Gastroesophageal sphincter (tissue), 4 donors: ENCODE data around the gene MAPKBP1. TPM values are rescaled to one million over a fixed set of nuclear protein-coding genes. Genes with fewer than 3 reads are reported as not detected.

Experiments
- ATAC-seq: fragments of 150-250 bp; one replicate; pipeline ENCODE4 v1.9.1; 2016; ENCODE audit warnings: mild to moderate bottlenecking, moderate library complexity
- H3K27ac ChIP-seq, 4 donors: fragments of 200-600 bp; sonication (generic) in 3 of 4; 1 replicate in 3 of 4; 2 replicates in 1 of 4; pipeline ENCODE4 v1.5.1; 2016 to 2019
- H3K27me3 ChIP-seq: fragments of 200-600 bp; sonication (generic); one replicate; pipeline ENCODE4 v1.5.1; 2019
- H3K36me3 ChIP-seq, 2 donors: fragments of 200-600 bp; sonication (generic); one replicate each; pipeline ENCODE4 v1.5.1; 2019; ENCODE audit warnings: control low read depth in 1 of 2
- H3K4me1 ChIP-seq, 3 donors: fragments of 200-600 bp; sonication (generic); 1 replicate in 2 of 3; 2 replicates in 1 of 3; pipeline ENCODE4 v1.5.1; 2016 to 2019; ENCODE audit warnings: control low read depth in 2 of 3
- H3K4me3 ChIP-seq, 2 donors: fragments of 200-600 bp; sonication (generic); one replicate each; pipeline ENCODE4 v1.5.1; 2019; ENCODE audit warnings: mild to moderate bottlenecking in 1 of 2, moderate library complexity in 1 of 2
- H3K9me3 ChIP-seq, 3 donors: fragments of 200-600 bp; sonication (generic); one replicate each; pipeline ENCODE4 v1.5.1; 2017 to 2019; ENCODE audit warnings: control low read depth in 2 of 3
- EP300 ChIP-seq: sonication (generic); formaldehyde crosslinking; IDR thresholded peaks from one replicate; pipeline ENCODE4 v1.6.1; 2017; ENCODE audit warnings: antibody characterized with exemption, mild to moderate bottlenecking
- POLR2A ChIP-seq, 2 donors: fragments of 450-650 bp; IDR thresholded peaks; one replicate each; pipeline ENCODE4 v1.6.1; 2017; ENCODE audit warnings: antibody characterized with exemption in 2 of 2, mild to moderate bottlenecking in 2 of 2, moderate library complexity in 1 of 2
- POLR2AphosphoS5 ChIP-seq: sonication (generic); formaldehyde crosslinking; IDR thresholded peaks from one replicate; pipeline ENCODE4 v1.6.1; 2017; ENCODE audit warnings: antibody characterized with exemption
- WGBS, 2 donors: methylation state at CpG; one replicate each; pipeline ENCODE4 v1.1.5; 2018; ENCODE audit warnings: low coverage in 1 of 2; 5-methylcytosine and 5-hydroxymethylcytosine counted together
- total RNA-seq, 4 donors: library from RNA; depleted of rRNA; stranded (reverse); fragments of >200 nt; gene quantifications; one replicate each; pipeline ENCODE4 v1.1.0, GENCODE V29; 2016
- TF ChIP-seq, protein P1 (sequence below), 4 experiments: fragments of 200-600 bp in 2 of 4; fragments of 450-650 bp in 2 of 4; sonication (generic) in 1 of 4; IDR thresholded peaks; one replicate each; pipeline ENCODE4 v1.5.1; 2017 to 2019; ENCODE audit warnings: antibody characterized with exemption in 4 of 4, mild to moderate bottlenecking in 2 of 4, moderate library complexity in 2 of 4

The MAPKBP1 gene
- total RNA-seq, 4 donors from 2014 or later = 25.1 to 48.9 (median 30.6) TPM

DNA sequence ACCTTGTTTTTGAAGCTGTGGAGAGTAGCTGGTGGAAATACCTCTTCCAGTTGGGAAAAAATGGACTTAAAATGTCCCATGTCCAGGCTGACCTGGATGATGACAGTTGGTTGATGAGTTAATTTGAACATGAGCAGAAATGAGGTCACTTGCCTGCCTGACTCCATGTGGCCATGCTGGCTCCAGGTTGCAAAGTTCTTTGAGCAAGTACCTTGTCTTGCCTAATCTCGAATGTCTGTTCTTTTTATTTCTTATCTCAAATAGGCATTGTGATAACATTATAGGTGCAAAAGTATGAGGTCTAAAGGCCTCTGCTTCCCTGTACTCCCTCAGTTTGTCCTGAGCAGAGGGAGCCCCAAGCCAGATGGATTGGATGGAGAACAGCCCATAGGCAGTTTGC lies 9.0 kb downstream of the MAPKBP1 start:
- Histone ChIP-seq H3K4me3 (no peak overlapping the region), H3K27ac (no peak overlapping the region), H3K27me3 (no peaks in the 10 kb centered on the region), H3K4me1 (peaks cover 5 to 45% (median 11%) of the 10 kb centered on the region in 3 donors), H3K36me3 (no peaks in the 10 kb centered on the region), H3K9me3 (no peaks in the 10 kb centered on the region)
- no peak for ATAC-seq
- WGBS, 2 donors = 60 to 100% methylated on average over 1 of the region's 1 CpG
- TF ChIP-seq POLR2AphosphoS5 = no peak
- TF ChIP-seq, protein P1, sequence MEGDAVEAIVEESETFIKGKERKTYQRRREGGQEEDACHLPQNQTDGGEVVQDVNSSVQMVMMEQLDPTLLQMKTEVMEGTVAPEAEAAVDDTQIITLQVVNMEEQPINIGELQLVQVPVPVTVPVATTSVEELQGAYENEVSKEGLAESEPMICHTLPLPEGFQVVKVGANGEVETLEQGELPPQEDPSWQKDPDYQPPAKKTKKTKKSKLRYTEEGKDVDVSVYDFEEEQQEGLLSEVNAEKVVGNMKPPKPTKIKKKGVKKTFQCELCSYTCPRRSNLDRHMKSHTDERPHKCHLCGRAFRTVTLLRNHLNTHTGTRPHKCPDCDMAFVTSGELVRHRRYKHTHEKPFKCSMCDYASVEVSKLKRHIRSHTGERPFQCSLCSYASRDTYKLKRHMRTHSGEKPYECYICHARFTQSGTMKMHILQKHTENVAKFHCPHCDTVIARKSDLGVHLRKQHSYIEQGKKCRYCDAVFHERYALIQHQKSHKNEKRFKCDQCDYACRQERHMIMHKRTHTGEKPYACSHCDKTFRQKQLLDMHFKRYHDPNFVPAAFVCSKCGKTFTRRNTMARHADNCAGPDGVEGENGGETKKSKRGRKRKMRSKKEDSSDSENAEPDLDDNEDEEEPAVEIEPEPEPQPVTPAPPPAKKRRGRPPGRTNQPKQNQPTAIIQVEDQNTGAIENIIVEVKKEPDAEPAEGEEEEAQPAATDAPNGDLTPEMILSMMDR (IDR thresholded peaks at IDR 0.05) = no peak
- no peak for TF ChIP-seq POLR2A (IDR thresholded peaks at IDR 0.05)
- no peak for TF ChIP-seq EP300

DNA sequence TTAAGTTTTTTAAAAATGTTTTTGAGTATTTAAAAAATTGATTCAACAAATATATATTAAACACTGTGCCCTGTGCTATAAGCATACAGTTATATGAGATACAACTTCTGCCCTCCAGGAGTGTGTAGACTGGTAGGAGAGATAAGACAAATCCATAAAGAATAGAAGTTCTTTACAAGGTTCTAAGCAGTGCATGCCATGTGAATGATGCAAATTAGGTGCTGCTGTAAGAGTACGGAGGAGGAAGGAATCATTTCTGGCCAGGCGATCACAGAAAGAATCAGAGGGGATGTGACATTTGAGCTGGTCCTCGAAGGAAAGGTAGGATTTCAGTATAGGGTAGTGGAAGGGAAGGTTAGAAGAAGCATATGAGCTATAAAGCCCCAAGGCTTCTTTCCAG lies 14.0 kb downstream of the MAPKBP1 start:
- peaks cover 29 to 59% (median 35%) of the 10 kb centered on the region in 3 donors for H3K4me1 ChIP-seq
- no peak for TF ChIP-seq POLR2AphosphoS5
- no peak for ATAC-seq
- no peaks in the 10 kb centered on the region for H3K36me3 ChIP-seq
- H3K27me3 ChIP-seq = no peaks in the 10 kb centered on the region
- peak overlapping the region in 1 of 4 donors; percentile 11 for H3K27ac ChIP-seq
- H3K4me3 ChIP-seq = no peak overlapping the region
- 66 to 76% methylated on average over 3 of the region's 3 CpGs for WGBS, 2 donors
- no peaks in the 10 kb centered on the region for H3K9me3 ChIP-seq

DNA sequence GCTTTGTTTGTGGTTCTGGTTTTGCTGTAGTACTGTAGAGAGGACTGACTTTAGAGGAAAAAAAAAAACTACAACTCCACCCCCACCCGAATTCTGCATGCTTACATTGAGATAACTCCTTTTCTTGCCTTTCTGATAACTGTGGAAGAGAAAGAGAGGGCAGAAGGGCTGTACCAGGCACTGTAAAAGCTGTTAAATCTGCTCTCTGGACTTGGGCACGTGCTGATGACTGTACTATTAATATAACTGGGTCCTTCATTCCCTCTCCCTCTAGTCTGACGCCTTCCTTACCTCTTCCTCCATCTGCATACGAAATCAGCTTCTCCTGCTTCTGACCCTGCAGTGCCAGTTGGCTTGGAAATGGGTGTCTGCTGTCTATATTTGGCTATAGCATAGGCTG lies 15.0 kb downstream of the MAPKBP1 start:
- Histone ChIP-seq H3K4me3 (no peak overlapping the region), H3K9me3 (no peaks in the 10 kb centered on the region), H3K36me3 (no peaks in the 10 kb centered on the region), H3K27me3 (no peaks in the 10 kb centered on the region), H3K4me1 (peaks cover 29 to 65% (median 35%) of the 10 kb centered on the region in 3 donors), H3K27ac (peak overlapping the region in 3 of 4 donors; percentile 35 to 68 (median 62))
- TF ChIP-seq, protein P1 (IDR thresholded peaks at IDR 0.05) = no peak
- TF ChIP-seq EP300 (no peak), POLR2AphosphoS5 (no peak), POLR2A (IDR thresholded peaks at IDR 0.05) (no peak)
- WGBS, 2 donors = 27 to 71% methylated on average over 3 to 4 of the region's 4 CpGs
- ATAC-seq = no peak

DNA sequence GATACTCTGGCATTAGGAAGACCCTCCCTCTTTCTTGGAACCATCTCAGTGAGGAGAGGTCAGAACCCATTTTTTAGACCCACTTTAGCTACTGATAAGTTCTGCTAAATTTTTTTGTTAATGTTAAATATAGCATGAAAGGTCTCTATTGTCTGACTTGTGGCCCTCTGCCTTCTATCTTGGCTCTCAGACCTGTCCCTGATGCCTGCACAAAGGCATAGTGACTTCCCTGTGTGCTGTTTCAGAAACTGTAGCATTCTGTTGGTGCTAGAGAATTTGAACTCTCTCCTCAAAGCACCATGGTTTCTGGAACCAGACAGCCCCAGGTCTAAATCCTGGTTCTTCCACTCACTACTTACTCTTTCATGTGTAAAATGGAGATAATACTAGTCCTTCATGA lies 15.4 kb downstream of the MAPKBP1 start:
- TF ChIP-seq EP300 (no peak), POLR2AphosphoS5 (no peak), POLR2A (IDR thresholded peaks at IDR 0.05) (no peak)
- TF ChIP-seq, protein P1 (IDR thresholded peaks at IDR 0.05) = no peak
- H3K27ac ChIP-seq = peak overlapping the region in 3 of 4 donors; percentile 35 to 68 (median 62)
- no peaks in the 10 kb centered on the region for H3K9me3 ChIP-seq
- peaks cover 29 to 66% (median 35%) of the 10 kb centered on the region in 3 donors for H3K4me1 ChIP-seq
- H3K27me3 ChIP-seq = no peaks in the 10 kb centered on the region
- H3K4me3 ChIP-seq = no peak overlapping the region
- ATAC-seq = no peak
- no peaks in the 10 kb centered on the region for H3K36me3 ChIP-seq

DNA sequence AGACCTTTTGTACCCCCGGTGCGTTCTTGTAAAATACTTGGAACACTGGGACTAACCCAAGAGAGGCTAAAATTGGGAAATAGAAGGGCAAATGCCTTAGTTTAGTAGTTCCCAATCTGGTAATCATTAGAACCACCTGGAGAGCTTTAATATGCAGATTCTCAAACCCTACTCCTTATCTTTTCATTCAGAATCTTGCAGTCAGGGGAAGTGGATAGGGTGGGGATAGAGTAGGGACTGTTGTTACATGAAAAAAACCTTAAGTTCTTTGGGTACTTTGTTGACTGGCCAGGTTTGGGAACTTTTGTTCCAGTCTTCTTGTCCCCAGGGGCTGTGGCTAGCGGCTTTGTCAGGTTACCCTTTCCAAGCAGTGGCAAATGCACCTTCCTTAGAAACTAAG lies 15.9 kb downstream of the MAPKBP1 start:
- Histone ChIP-seq H3K27ac (peak overlapping the region; percentile 31 to 82 (median 65)), H3K36me3 (no peaks in the 10 kb centered on the region), H3K27me3 (no peaks in the 10 kb centered on the region), H3K4me3 (no peak overlapping the region), H3K4me1 (peaks cover 29 to 67% (median 35%) of the 10 kb centered on the region in 3 donors), H3K9me3 (no peaks in the 10 kb centered on the region)
- WGBS, 2 donors = 77 to 82% methylated on average over 3 of the region's 3 CpGs
- TF ChIP-seq EP300 = no peak
- TF ChIP-seq POLR2A (IDR thresholded peaks at IDR 0.05) = no peak
- TF ChIP-seq, protein P1 (IDR thresholded peaks at IDR 0.05) = no peak
- TF ChIP-seq POLR2AphosphoS5 = no peak
- ATAC-seq = no peak
